ENCODE results near the gene ORAI1.
"Not testable (repeated sequence)": the region's sequence is repeated elsewhere in the genome, so short reads cannot be mapped to it uniquely, and the experiment has no call there.

Gene ORAI1

GRCh38 chr12:121608301-121608700 is 18.0 kb upstream of the ORAI1 start:
- ATAC-seq: no peak

- no peak for ATAC-seq
These were observed 15.8 kb upstream of the ORAI1 start for GRCh38 chr12:121610239-121611149.

GRCh38 chr12:121611306-121611705 is 15.0 kb upstream of the ORAI1 start:
- no peak for ATAC-seq

- peak in 1 of 2 donors; percentile 33 for ATAC-seq
These were observed 12.9 kb upstream of the ORAI1 start for GRCh38 chr12:121613462-121613861.

- no peak for ATAC-seq
These were observed 11.4 kb upstream of the ORAI1 start for GRCh38 chr12:121614872-121615467.

- no peak for ATAC-seq
These were observed 7.6 kb upstream of the ORAI1 start for GRCh38 chr12:121618659-121619233.

GRCh38 chr12:121620333-121620891 is 5.9 kb upstream of the ORAI1 start:
- no peak for ATAC-seq

- peak; percentile 60 to 67 for ATAC-seq
These were observed 717 bp downstream of the ORAI1 start for GRCh38 chr12:121626853-121627640.

- no peak for ATAC-seq
These were observed 1.7 kb downstream of the ORAI1 start for GRCh38 chr12:121628037-121628436.

- ATAC-seq: no peak
These were observed 2.2 kb downstream of the ORAI1 start for GRCh38 chr12:121628536-121628935.

GRCh38 chr12:121630791-121631355 is 4.5 kb downstream of the ORAI1 start:
- ATAC-seq: no peak

- no peak for ATAC-seq
These were observed 6.0 kb downstream of the ORAI1 start for GRCh38 chr12:121632069-121632970.

GRCh38 chr12:121633833-121634196 is 7.5 kb downstream of the ORAI1 start:
- not testable (repeated sequence) for ATAC-seq

GRCh38 chr12:121634836-121635235 is 8.5 kb downstream of the ORAI1 start:
- ATAC-seq: no peak

- peak; percentile 74 to 76 for ATAC-seq
These were observed 11.0 kb downstream of the ORAI1 start for GRCh38 chr12:121637231-121637914.

GRCh38 chr12:121638298-121639202 is 12.2 kb downstream of the ORAI1 start:
- no peak for ATAC-seq

- no peak for ATAC-seq
These were observed 15.0 kb downstream of the ORAI1 start for GRCh38 chr12:121641343-121641630.

GRCh38 chr12:121648458-121649028 is 22.2 kb downstream of the ORAI1 start:
- no peak for ATAC-seq

GRCh38 chr12:121649322-121649721 is 23.0 kb downstream of the ORAI1 start:
- peak in 1 of 2 donors; percentile 17 for ATAC-seq
